Immature natural killer cell (primary cell): ENCODE results near the gene CDH23. TPM values are rescaled to one million over a fixed set of nuclear protein-coding genes. Genes with fewer than 3 reads are reported as not detected.

Experiments used
- DNase-seq, 3 donors: peaks; one replicate each; pipeline ENCODE4 v3.0.0; 2022; ENCODE audit warnings: mixed read lengths in 1 of 3
- H3K27ac Mint-ChIP-seq, 6 donors: one replicate each; pipeline ENCODE4 v1.8.0; 2020; ENCODE audit warnings: mixed read lengths in 6 of 6, mild to moderate bottlenecking in 5 of 6, inconsistent platforms in 4 of 6, moderate library complexity in 3 of 6
- H3K27me3 Mint-ChIP-seq, 3 donors: one replicate each; pipeline ENCODE4 v1.8.0; 2020 to 2021; ENCODE audit warnings: low read depth in 3 of 3, mild to moderate bottlenecking in 3 of 3, mixed read lengths in 3 of 3, moderate library complexity in 3 of 3, inconsistent platforms in 1 of 3
- H3K36me3 Mint-ChIP-seq, 3 donors: one replicate each; pipeline ENCODE4 v1.8.0; 2020; ENCODE audit warnings: mixed read lengths in 3 of 3, inconsistent platforms in 2 of 3, mild to moderate bottlenecking in 2 of 3
- H3K4me1 Mint-ChIP-seq, 2 donors: one replicate each; pipeline ENCODE4 v1.8.0; 2020; ENCODE audit warnings: inconsistent platforms in 2 of 2, mild to moderate bottlenecking in 2 of 2, mixed read lengths in 2 of 2, moderate library complexity in 1 of 2
- H3K4me3 Mint-ChIP-seq, 5 donors: one replicate each; pipeline ENCODE4 v1.8.0; 2020; ENCODE audit warnings: mild to moderate bottlenecking in 5 of 5, mixed read lengths in 5 of 5, inconsistent platforms in 3 of 5, moderate library complexity in 3 of 5
- H3K9me3 Mint-ChIP-seq, 6 donors: one replicate each; pipeline ENCODE4 v1.8.0; 2020; ENCODE audit warnings: mild to moderate bottlenecking in 6 of 6, mixed read lengths in 6 of 6, inconsistent platforms in 4 of 6, moderate library complexity in 3 of 6
- polyA plus RNA-seq, 3 donors: library from polyadenylated mRNA; unstranded; fragments of 300-500 nt; fragmentation: Illumina TruSeq; gene quantifications; one replicate each; pipeline ENCODE4 v1.2.3, GENCODE V29; 2021

The CDH23 gene
- polyA plus RNA-seq, 3 donors from 2014 or later = 0.47 to 0.59 TPM; not detected in 1

DNA sequence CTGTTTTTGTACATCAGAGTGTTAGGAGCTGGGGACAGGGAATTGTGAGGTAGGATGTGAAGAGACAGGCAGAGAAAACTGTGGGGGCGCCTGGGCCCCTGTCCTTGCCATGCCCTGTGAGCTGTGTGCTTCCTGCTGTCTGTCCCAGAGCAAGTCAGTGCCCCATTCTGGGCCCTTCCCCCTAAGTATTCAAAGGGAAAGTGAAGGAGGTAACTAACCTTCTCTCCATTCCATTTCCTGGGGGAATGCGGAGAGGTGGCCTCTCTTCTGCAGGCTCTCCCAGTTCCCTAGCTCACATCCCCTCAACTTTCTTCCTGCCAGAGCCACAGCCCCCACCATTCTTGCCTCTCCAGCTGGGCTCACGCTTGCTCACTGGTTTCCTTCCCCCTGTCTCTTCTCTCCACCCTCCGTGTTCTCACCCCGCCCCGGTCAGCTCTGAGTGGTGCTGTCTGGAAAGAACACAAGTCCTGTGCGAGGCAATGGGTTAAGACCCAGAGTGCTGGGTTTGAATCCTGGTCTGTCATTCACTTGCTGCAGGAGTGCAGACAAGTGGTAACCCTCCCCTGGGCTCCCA lies 386.3 kb downstream of the CDH23 start:
- no peak overlapping the region for H3K27ac Mint-ChIP-seq
- peaks cover 0 to 6% (median 5%) of the 10 kb centered on the region in 3 donors for H3K27me3 Mint-ChIP-seq
- no peak for DNase-seq
- no peaks in the 10 kb centered on the region for H3K4me1 Mint-ChIP-seq
- no peak overlapping the region for H3K4me3 Mint-ChIP-seq
- H3K9me3 Mint-ChIP-seq = no peaks in the 10 kb centered on the region
- H3K36me3 Mint-ChIP-seq = no peaks in the 10 kb centered on the region

DNA sequence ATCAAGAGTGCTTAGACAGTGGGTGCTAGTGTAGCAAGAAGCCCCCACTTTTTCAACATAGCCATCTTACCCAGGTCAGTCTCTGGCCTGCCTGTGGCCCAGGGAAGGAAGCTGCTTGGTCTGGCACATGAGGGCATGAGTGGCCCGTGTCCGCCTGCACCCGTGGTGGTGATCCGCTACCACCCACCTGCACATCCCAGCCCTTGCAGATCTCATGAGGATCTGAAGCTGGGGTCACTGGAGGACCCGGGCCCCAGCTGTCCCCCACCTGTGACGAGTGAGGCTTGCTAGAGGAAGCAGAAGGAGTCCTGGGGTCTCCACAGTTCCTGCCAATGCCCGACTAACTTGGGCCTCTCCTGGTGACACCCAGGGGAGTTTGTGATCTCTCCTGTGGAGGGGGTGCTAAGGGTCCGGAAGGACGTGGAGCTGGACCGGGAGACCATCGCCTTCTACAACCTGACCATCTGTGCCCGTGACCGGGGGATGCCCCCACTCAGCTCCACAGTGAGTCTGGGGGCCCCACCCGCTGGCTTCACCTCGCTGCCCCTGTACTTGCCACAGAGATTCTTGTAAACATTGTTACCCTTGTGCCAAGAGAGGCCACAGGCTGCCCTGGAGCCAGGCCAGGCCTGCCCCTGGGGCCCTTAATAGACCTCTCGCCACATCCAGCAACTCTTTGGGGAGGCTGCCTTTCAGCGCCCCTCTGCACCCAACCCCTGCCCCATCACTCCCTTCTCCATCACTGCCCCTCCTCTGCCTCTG lies 387.4 kb downstream of the CDH23 start:
- no peak for DNase-seq
- Mint-ChIP-seq H3K4me3 (no peak overlapping the region), H3K27ac (no peak overlapping the region), H3K36me3 (no peaks in the 10 kb centered on the region), H3K4me1 (no peaks in the 10 kb centered on the region), H3K9me3 (no peaks in the 10 kb centered on the region), H3K27me3 (peaks cover 0 to 6% (median 5%) of the 10 kb centered on the region in 3 donors)

DNA sequence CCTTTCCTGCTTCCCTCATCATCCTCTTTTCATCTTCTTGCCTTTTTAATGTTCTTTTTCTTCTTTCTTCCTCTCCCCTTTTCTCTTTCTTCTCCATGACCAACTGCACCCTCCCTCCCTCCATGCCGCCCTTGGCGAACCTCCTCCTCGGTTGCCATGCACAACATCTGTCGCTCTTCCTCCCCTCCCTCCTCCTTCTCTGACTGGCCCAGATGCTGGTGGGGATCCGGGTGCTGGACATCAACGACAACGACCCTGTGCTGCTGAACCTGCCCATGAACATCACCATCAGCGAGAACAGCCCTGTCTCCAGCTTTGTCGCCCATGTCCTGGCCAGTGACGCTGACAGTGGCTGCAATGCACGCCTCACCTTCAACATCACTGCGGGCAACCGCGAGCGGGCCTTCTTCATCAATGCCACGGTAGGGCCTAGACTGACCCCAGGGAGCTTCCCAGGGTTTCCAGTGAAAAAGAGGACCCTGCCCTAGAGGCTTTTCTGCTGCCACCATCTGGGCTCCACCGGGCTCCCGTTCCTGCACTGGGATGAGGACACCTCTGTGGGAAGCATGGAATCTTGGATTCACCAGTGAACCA lies 388.1 kb downstream of the CDH23 start:
- Mint-ChIP-seq H3K4me3 (no peak overlapping the region), H3K36me3 (no peaks in the 10 kb centered on the region), H3K27me3 (peaks cover 0 to 6% (median 5%) of the 10 kb centered on the region in 3 donors), H3K4me1 (no peaks in the 10 kb centered on the region), H3K27ac (no peak overlapping the region), H3K9me3 (no peaks in the 10 kb centered on the region)
- no peak for DNase-seq

DNA sequence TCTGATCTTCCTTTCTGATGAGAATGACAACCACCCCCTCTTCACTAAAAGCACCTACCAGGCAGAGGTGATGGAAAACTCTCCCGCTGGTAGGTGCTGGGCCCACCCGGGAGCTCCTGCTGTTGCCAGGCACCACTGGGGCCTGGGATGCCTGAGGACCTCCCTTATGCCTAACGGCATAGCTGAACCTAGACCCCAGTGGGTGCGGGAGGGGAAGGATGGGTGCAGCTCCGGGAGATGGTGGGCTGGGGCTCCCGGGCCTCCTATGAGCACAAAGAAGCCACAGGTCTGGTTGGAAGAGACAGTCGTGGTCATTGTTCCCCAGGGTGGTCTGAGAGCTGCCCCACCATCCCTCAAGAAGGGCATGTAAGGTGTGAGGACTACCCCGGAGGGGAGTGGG lies 392.2 kb downstream of the CDH23 start:
- H3K27me3 Mint-ChIP-seq = peaks cover 0 to 5% (median 2%) of the 10 kb centered on the region in 3 donors
- H3K36me3 Mint-ChIP-seq = no peaks in the 10 kb centered on the region
- H3K9me3 Mint-ChIP-seq = no peaks in the 10 kb centered on the region
- H3K4me1 Mint-ChIP-seq = no peaks in the 10 kb centered on the region
- DNase-seq = no peak
- no peak overlapping the region for H3K27ac Mint-ChIP-seq
- H3K4me3 Mint-ChIP-seq = no peak overlapping the region

DNA sequence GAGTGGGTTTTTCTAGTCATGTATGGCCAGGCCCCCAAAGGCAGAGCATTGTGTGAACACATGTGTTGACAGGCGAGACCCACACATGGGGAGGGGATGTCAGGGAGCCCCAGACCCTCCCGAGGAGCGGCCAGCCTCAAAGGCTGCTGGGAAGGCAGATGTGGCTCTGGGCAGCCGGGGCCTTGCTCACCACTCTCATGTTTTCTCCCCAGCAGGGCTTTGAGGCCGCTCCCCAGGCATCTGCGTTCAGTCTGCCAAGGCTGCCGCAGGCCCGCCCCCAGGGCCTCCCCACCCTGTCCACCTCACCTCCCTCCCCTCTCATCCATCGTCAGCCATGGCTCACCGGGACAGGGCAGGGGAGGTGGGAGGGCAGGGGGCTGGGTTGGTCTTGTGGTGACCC lies 393.2 kb downstream of the CDH23 start:
- H3K4me3 Mint-ChIP-seq = no peak overlapping the region
- no peaks in the 10 kb centered on the region for H3K4me1 Mint-ChIP-seq
- DNase-seq = no peak
- no peaks in the 10 kb centered on the region for H3K36me3 Mint-ChIP-seq
- H3K9me3 Mint-ChIP-seq = no peaks in the 10 kb centered on the region
- H3K27ac Mint-ChIP-seq = no peak overlapping the region
- peaks cover 0 to 2% (median 0%) of the 10 kb centered on the region in 3 donors for H3K27me3 Mint-ChIP-seq

DNA sequence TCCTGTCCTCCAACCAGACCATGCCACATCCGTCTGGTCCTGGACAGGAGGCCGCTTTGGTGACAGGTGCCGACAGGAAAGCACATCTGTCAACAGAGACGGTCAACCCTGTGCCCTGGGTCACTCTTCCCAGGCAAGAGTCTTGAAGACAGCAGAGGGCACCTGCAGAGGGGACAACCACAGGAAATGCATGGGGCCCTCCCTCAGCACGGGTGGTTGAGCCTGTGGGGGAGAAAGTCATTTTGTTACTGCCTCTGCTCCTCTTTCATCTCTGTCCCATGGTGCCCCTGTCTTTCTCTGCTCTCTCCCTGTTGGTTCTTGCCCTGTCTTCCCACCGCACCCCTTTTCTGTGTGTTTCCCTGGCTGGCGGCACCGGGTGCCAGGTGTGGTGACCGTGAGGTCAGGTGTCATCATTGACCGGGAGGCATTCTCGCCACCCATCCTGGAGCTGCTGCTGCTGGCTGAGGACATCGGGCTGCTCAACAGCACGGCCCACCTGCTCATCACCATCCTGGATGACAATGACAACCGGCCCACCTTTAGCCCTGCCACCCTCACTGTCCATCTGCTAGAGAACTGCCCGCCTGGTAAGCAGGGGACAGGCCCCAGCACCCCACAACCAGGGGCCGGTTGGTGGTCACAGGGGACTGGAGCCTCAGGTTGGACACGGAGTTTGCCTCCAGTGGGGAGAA lies 394.2 kb downstream of the CDH23 start:
- Mint-ChIP-seq H3K36me3 (no peaks in the 10 kb centered on the region), H3K9me3 (no peaks in the 10 kb centered on the region), H3K27ac (no peak overlapping the region), H3K4me3 (no peak overlapping the region), H3K27me3 (peaks cover 0 to 2% (median 0%) of the 10 kb centered on the region in 3 donors), H3K4me1 (no peaks in the 10 kb centered on the region)
- DNase-seq = no peak

DNA sequence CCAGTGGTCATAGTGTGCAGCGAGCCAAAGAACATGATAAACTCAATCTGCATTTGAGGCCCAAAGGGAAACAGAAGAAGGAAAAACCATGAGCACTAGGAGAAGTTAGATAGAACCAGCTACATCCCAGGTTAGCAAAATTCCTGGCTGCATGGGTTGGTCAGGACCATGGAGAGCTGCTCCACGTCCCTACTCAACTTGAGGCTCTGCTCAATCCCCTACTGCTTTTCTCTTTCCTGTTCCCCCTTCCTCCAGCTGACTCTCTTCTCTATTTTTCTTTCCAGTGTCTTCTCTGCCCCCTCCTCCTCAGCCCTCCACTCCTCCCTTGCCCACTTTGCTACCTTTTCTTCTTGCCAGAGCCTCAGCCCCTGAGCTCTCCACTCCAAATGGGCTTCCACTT lies 398.5 kb downstream of the CDH23 start:
- Mint-ChIP-seq H3K27me3 (no peaks in the 10 kb centered on the region), H3K9me3 (no peaks in the 10 kb centered on the region), H3K27ac (no peak overlapping the region), H3K4me3 (no peak overlapping the region), H3K4me1 (peaks cover 11 to 18% of the 10 kb centered on the region in 2 donors), H3K36me3 (no peaks in the 10 kb centered on the region)
- no peak for DNase-seq

DNA sequence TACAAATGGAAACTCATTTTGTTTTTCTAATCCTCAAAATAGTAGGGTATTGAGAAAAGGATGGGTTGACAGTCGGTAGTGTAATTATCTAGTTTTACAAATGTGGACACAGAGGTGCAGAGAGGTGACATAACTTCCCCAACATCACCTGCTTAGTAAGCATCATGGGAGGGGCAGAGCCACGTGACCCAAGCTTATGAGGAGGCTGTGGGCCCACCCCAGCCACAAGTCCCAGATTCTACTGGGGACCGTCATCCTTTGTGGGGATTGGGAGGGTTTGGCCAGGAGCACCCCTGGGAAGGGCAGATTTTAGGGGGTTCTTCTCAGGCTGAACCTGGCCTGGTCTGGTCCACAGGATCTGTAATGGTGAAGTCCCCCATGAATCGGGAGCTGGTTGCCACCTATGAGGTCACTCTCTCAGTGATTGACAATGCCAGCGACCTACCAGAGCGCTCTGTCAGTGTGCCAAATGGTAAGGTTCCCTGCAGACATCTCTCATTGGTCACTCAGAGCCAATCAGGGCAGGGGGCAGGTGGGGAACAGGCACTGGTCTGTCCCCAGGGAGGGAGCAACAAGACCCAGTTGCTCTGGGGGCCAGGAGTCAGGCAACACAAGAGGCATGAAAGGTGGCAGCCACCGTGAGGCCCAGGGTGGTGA lies 400.2 kb downstream of the CDH23 start:
- H3K4me1 Mint-ChIP-seq = peaks cover 11 to 18% of the 10 kb centered on the region in 2 donors
- peak overlapping the region in 2 of 6 donors; percentile 21 to 33 for H3K27ac Mint-ChIP-seq
- peaks cover 0 to 4% (median 3%) of the 10 kb centered on the region in 3 donors for H3K27me3 Mint-ChIP-seq
- no peak for DNase-seq
- H3K36me3 Mint-ChIP-seq = no peaks in the 10 kb centered on the region
- H3K9me3 Mint-ChIP-seq = no peaks in the 10 kb centered on the region
- H3K4me3 Mint-ChIP-seq = peak overlapping the region in 1 of 5 donors; percentile 4

DNA sequence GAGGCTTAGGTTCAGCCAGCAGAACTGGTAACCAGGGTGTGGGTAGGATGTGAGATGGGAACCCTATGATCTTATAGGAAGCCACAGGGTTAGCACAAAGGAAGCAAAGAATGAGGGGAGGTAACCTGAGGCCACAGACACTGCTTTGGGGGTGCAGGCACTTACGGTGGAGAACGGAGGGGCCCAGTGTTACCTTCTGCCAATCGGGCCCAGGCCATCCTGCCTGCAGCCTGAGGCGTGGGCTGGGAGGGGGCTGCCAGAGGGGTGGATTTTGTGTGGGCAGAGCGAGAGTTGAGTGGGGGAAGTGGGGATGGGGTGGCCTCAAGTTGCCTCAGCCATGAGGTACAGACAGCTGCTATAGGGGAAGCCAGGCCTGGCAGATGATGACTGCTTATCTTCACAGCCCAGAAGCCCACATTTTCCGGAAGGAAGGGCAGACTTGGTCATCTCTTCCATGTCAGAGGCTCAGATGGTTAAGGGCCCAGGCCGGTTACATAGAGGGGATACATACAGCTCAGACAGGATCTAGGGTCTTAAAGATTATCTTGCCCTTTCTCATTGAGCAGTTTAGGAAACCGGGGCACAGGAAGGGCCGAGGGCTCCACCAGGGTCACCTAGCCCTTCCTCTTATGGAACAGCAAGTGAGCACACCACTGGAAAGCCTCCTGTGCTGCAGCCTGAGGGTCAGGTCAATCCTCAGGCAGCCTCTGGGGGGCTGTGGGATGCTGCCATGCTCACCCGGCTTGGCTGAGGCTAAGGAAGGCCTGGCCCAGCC lies 401.0 kb downstream of the CDH23 start:
- Mint-ChIP-seq H3K27me3 (peaks cover 0 to 4% (median 3%) of the 10 kb centered on the region in 3 donors), H3K36me3 (no peaks in the 10 kb centered on the region), H3K9me3 (no peaks in the 10 kb centered on the region), H3K4me3 (no peak overlapping the region), H3K27ac (peak overlapping the region in 3 of 6 donors; percentile 21 to 33 (median 30)), H3K4me1 (peaks cover 11 to 18% of the 10 kb centered on the region in 2 donors)
- DNase-seq = no peak

DNA sequence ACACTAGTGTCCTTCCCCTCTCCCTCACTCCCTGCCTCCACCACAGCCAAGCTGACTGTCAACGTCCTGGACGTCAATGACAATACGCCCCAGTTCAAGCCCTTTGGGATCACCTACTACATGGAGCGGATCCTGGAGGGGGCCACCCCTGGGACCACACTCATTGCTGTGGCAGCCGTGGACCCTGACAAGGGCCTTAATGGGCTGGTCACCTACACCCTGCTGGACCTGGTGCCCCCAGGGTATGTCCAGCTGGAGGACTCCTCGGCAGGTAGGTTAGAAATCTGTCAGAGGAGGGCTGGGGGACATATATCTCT lies 401.5 kb downstream of the CDH23 start:
- peaks cover 11 to 18% of the 10 kb centered on the region in 2 donors for H3K4me1 Mint-ChIP-seq
- H3K27ac Mint-ChIP-seq = no peak overlapping the region
- no peak for DNase-seq
- H3K4me3 Mint-ChIP-seq = no peak overlapping the region
- no peaks in the 10 kb centered on the region for H3K36me3 Mint-ChIP-seq
- H3K9me3 Mint-ChIP-seq = no peaks in the 10 kb centered on the region
- peaks cover 0 to 4% (median 3%) of the 10 kb centered on the region in 3 donors for H3K27me3 Mint-ChIP-seq

DNA sequence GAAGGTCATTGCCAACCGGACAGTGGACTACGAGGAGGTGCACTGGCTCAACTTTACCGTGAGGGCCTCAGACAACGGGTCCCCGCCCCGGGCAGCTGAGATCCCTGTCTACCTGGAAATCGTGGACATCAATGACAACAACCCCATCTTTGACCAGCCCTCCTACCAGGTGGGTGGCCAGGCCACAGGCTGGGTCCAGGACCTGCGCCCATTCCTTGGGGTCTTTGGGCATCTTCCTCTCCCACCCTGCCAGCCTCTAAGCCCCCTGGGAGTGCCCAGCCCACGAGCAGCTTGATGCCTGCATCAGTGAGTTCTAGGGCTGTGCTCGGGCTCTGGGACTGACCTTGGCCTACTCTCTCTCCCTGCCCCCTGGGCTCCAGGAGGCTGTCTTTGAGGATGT lies 402.4 kb downstream of the CDH23 start:
- no peak for DNase-seq
- Mint-ChIP-seq H3K27ac (no peak overlapping the region), H3K4me1 (peaks cover 11 to 18% of the 10 kb centered on the region in 2 donors), H3K4me3 (no peak overlapping the region), H3K27me3 (peaks cover 0 to 4% (median 4%) of the 10 kb centered on the region in 3 donors), H3K9me3 (no peaks in the 10 kb centered on the region), H3K36me3 (no peaks in the 10 kb centered on the region)

DNA sequence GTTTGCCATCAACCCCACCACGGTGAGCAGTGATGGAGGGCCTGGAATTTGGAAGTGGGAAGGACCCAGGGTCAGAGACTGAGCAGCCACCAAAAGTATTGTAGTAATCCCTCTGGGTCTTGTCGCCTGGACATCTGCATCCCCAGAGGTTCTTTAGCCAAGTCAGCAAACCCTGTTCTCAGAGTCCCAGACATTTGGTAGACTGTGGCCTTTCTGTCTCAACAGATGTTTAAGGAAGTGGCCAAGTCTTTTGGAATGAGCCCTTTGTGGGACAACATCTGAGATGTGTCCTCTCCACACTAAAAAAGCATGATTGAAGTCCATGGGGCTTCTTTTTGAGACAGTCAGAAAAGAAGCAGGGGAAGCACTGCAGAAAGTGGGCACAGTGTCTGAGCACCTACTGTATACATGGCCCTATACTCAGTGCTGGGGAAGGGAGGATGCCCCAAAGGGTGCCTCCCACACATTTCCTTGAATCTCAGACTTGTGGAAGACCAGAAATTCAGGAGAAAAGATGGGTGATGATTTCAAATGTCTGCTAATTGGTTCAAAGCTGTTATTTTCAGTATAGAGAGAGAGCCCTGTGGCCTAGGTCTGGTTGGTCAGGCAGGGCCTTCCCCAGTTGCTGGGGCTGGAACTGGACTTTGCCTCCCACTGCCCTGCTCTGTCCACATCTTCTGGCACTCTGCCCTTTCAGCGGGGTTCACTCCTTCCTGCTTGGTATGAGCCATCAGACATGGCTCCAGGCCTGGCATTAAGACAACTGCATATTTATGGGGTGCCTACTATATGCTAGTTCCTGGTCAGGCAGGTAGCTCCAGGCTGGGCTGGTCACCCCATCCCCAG lies 403.1 kb downstream of the CDH23 start:
- no peak for DNase-seq
- Mint-ChIP-seq H3K4me1 (peaks cover 11 to 18% of the 10 kb centered on the region in 2 donors), H3K9me3 (no peaks in the 10 kb centered on the region), H3K27ac (no peak overlapping the region), H3K27me3 (peaks cover 0 to 4% (median 4%) of the 10 kb centered on the region in 3 donors), H3K36me3 (no peaks in the 10 kb centered on the region), H3K4me3 (no peak overlapping the region)
